Measurements from ENCODE around the gene DNM3. TPM values are rescaled to one million over a fixed set of nuclear protein-coding genes. Genes with fewer than 3 reads are reported as not detected.

The DNM3 gene
- total and polyA plus RNA-seq, 10 of the 15 experiments (the other 5 are each of a cell fraction or from before 2014, with no cell fraction given) = 0.03 to 1.5 (median 0.08) TPM; not detected in 3

- no peak for TF ChIP-seq ZNF687 (IDR thresholded peaks at IDR 0.05)
- TF ChIP-seq PKNOX1 (IDR thresholded peaks at IDR 0.05) = no peak
- TF ChIP-seq ZZZ3 (IDR thresholded peaks at IDR 0.05; ENCODE audit: control insufficient read depth, insufficient read length, low read depth) = no peak
- no peak for TF ChIP-seq HDAC2 (IDR thresholded peaks at IDR 0.05)
- TF ChIP-seq ZBTB40 (IDR thresholded peaks at IDR 0.05; ENCODE audit: borderline replicate concordance) = no peak
- no peak for TF ChIP-seq DPF2 (IDR thresholded peaks at IDR 0.05)
- no peak for TF ChIP-seq NR2F1 (conservative IDR thresholded peaks at IDR 0.05)
- no peak for TF ChIP-seq IRF5 (IDR thresholded peaks at IDR 0.05; ENCODE audit: borderline replicate concordance)
- TF ChIP-seq CHD2 (IDR thresholded peaks at IDR 0.05; ENCODE audit: borderline replicate concordance, low read depth, low read length) = no peak
- no peak for TF ChIP-seq TCF12 (IDR thresholded peaks at IDR 0.05; ENCODE audit: low read depth, low read length)
- no peak for TF ChIP-seq MYC (IDR thresholded peaks at IDR 0.05; ENCODE audit: insufficient read depth, insufficient read length, insufficient replicate concordance, low read length, severe bottlenecking)
- no peak for TF ChIP-seq ZBED1 (IDR thresholded peaks at IDR 0.05; ENCODE audit: borderline replicate concordance)
- TF ChIP-seq MTA3 (IDR thresholded peaks at IDR 0.05; ENCODE audit: borderline replicate concordance, low read length) = no peak
- no peak for TF ChIP-seq MTA2 (IDR thresholded peaks at IDR 0.05; ENCODE audit: low read depth)
These were observed 436.7 kb downstream of the DNM3 start (continued) for GRCh38 chr1:172277989-172278388.

All from GM12878 (cell line).